Lung microvascular endothelial cell (primary cell): ENCODE measurements around the gene ZEB2. TPM values are rescaled to one million over a fixed set of nuclear protein-coding genes. Genes with fewer than 3 reads are reported as not detected.

Source experiments
- DNase-seq, 2 donors: peaks; one replicate each; pipeline versions ENCODE4 v3.0.0 to v3.0.0-alpha.2; 2010; ENCODE audit warnings: low read depth in 2 of 2
- total RNA-seq: library from RNA; depleted of rRNA; stranded (reverse); fragments of >200 nt; gene quantifications from 2 replicates; pipeline ENCODE4 v1.2.1, GENCODE V29; 2014

ZEB2 gene
- total RNA-seq, 1 donor from 2014 or later: 0.60 TPM

GRCh38 chr2:144528108-144528507 is 8.2 kb upstream of the ZEB2 start:
- no peak for DNase-seq

GRCh38 chr2:144526831-144527230 is 6.9 kb upstream of the ZEB2 start:
- no peak for DNase-seq

- no peak for DNase-seq
Measured at GRCh38 chr2:144524118-144525009, 4.4 kb upstream of the ZEB2 start.

GRCh38 chr2:144523596-144524117 is 3.7 kb upstream of the ZEB2 start:
- no peak for DNase-seq

GRCh38 chr2:144522897-144523595 is 3.1 kb upstream of the ZEB2 start:
- DNase-seq: peak; percentile 15 to 25

GRCh38 chr2:144522176-144522896 is 2.4 kb upstream of the ZEB2 start:
- DNase-seq: no peak

GRCh38 chr2:144521686-144522085 is 1.8 kb upstream of the ZEB2 start:
- DNase-seq: no peak

- no peak for DNase-seq
Measured at GRCh38 chr2:144520756-144521487, 1.0 kb upstream of the ZEB2 start.

GRCh38 chr2:144519597-144519933 is 354 bp downstream of the ZEB2 start:
- no peak for DNase-seq

- peak in 1 of 2 donors; percentile 39 for DNase-seq
Measured at GRCh38 chr2:144518748-144519596, 947 bp downstream of the ZEB2 start.

GRCh38 chr2:144517866-144518747 is 1.8 kb downstream of the ZEB2 start:
- peak; percentile 24 to 67 for DNase-seq

- peak; percentile 68 to 96 for DNase-seq
Measured at GRCh38 chr2:144516981-144517865, 2.7 kb downstream of the ZEB2 start.

- peak; percentile 42 to 57 for DNase-seq
Measured at GRCh38 chr2:144516411-144516980, 3.4 kb downstream of the ZEB2 start.

- DNase-seq: peak; percentile 42 to 64
Measured at GRCh38 chr2:144515696-144516410, 4.1 kb downstream of the ZEB2 start.

GRCh38 chr2:144515099-144515695 is 4.7 kb downstream of the ZEB2 start:
- DNase-seq: no peak

GRCh38 chr2:144514616-144515091 is 5.3 kb downstream of the ZEB2 start:
- no peak for DNase-seq
